ENCODE data around the gene SPAG8.

SPAG8 gene

DNA sequence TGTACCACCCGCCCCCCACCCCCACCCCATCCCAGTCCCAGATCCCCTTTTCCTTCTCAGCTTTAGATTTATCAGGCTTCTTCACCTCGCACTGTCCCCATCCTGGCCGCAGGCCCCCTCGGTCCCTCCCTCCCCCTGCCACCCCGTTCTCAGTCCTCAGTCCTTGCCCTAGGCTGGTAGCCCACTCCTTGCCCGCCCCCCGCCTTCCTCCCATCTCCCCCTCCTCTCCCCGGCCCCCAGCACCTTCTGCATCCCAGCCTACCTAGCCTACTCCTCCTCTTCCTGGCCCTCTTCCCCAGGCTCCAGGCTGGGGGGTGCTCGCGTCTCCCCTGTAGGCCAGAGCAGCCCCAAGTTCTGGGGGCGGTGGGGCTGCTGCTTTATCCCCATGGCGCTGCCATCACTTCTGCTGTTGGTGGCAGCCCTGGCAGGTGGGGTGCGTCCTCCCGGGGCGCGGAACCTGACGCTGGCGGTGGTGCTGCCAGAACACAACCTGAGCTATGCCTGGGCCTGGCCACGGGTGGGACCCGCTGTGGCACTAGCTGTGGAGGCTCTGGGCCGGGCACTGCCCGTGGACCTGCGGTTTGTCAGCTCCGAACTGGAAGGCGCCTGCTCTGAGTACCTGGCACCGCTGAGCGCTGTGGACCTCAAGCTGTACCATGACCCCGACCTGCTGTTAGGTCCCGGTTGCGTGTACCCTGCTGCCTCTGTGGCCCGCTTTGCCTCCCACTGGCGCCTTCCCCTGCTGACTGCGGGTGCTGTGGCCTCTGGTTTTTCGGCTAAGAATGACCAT is 19.8 kb downstream of the SPAG8 start:
- Histone ChIP-seq H3K36me3 (peaks cover 34% of the 10 kb centered on the region), H3K27me3 (ENCODE audit: insufficient read depth, low read depth, severe bottlenecking) (no peaks in the 10 kb centered on the region), H3K27ac (peak overlapping the region; percentile 89), H3K4me3 (ENCODE audit: low read depth, low read length) (peak overlapping the region; percentile 63), H3K9me3 (ENCODE audit: severe bottlenecking) (no peaks in the 10 kb centered on the region)
- no peak for DNase-seq
- TF ChIP-seq CTCF (IDR thresholded peaks at IDR 0.05; ENCODE audit: low read depth, low read length): no peak

DNA sequence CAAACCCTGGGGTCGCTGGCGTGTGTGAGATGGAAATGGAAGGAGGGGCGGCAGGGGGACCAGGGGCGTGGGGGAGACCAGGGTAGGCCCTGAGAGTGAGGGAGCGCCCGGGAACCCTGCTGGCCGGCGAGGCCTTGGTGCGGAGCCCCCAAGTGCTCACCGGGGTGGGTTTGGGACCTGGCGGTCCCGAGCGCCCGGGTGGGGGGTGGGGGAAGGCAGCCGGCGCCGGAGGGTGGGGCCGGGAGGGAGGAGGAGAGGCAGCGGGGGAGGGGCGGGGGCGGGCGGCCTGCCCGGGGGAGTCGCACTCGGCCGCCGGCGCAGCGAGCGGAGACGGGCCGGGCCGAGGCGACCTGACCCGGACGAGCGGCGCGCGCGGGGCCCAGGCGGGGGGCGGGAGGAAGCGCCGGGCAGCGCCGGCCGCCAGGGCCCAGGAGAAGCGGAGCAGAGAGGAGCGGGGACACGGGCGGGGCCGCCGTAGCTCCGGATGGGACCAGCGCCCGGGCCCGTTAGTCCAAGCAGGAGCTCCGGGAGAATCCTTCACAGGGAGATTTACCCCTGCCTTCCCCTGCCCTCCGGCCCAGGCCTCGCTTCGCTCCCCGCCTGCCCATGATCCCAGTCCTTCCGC is 20.7 kb downstream of the SPAG8 start, which contains the start of gene NPR2:
NPR2 (plus strand) TSS at position 295 of the 625 bp plus-strand sequence. CDS start 818 bp downstream, outside the sequence.
- peaks cover 27% of the 10 kb centered on the region for H3K36me3 ChIP-seq
- no peak for TF ChIP-seq CTCF (IDR thresholded peaks at IDR 0.05; ENCODE audit: low read depth, low read length)
- peak within 1 kb of the TSS; percentile 66 for H3K4me3 ChIP-seq (ENCODE audit: low read depth, low read length)
- no peak for DNase-seq
- no peaks in the 10 kb centered on the region for H3K27me3 ChIP-seq (ENCODE audit: insufficient read depth, low read depth, severe bottlenecking)
- no peaks in the 10 kb centered on the region for H3K9me3 ChIP-seq (ENCODE audit: severe bottlenecking)
- peak within 1 kb of the TSS; percentile 98 for H3K27ac ChIP-seq

DNA sequence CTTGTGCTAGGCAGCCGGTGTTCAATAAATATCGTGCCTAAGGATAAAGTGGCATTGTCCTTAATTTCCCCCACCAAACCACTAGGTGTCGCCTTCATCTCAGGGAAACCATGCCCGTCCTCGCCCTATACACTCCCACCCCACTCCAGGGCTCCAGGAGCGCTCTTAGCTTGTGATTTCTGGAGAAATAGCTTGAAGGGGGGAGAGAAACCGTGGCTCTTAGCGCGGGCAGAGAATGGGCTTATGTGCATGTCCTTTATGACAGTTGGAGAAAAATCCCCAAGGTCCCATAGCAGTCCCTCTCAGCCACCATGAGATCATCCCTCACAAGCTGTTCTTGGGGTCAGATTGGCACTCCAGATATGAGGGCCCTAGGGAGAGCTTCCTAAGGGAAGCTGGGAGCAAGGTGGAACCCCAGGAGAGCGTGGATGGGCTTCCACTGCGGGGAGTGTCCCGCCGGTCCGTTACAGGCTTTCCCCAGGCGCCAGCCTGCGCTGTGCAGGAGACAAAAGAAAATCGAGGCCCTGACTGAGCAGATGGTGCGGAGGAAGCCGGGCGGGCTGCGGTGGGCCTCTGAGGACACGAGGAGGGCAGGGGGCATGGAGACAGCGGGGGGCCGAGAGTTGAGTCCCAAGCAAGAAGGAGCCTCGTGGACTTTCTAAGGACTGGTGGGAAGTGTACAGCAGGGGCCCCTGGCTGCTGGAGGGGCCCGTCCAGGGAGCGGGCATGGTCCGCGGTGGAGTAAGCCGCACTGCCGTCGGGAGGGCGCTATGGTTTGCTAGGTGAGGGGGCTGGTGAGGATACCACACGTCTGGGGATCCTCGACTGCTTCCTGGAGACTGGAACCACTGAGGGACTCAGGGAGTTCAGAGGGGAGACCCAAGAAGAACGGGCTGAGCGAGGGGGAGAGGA is 21.4 kb downstream of the SPAG8 start:
- Histone ChIP-seq H3K27me3 (ENCODE audit: insufficient read depth, low read depth, severe bottlenecking) (no peaks in the 10 kb centered on the region), H3K36me3 (peaks cover 22% of the 10 kb centered on the region), H3K4me3 (ENCODE audit: low read depth, low read length) (peak overlapping the region; percentile 66), H3K27ac (peak overlapping the region; percentile 98), H3K9me3 (ENCODE audit: severe bottlenecking) (no peaks in the 10 kb centered on the region)
- TF ChIP-seq CTCF (IDR thresholded peaks at IDR 0.05; ENCODE audit: low read depth, low read length): peak; percentile 80
- peak; percentile 88 for DNase-seq

GRCh38 chr9:35790025-35790384 is 22.1 kb downstream of the SPAG8 start:
- H3K9me3 ChIP-seq (ENCODE audit: severe bottlenecking): no peaks in the 10 kb centered on the region
- no peak overlapping the region; the same call in 1 of the 2 replicates for H3K4me3 ChIP-seq (ENCODE audit: low read depth, low read length)
- no peak for DNase-seq
- no peak for TF ChIP-seq CTCF (IDR thresholded peaks at IDR 0.05; ENCODE audit: low read depth, low read length)
- H3K27me3 ChIP-seq (ENCODE audit: insufficient read depth, low read depth, severe bottlenecking): no peaks in the 10 kb centered on the region
- H3K27ac ChIP-seq: peak overlapping the region; percentile 98
- H3K36me3 ChIP-seq: peaks cover 19% of the 10 kb centered on the region

DNA sequence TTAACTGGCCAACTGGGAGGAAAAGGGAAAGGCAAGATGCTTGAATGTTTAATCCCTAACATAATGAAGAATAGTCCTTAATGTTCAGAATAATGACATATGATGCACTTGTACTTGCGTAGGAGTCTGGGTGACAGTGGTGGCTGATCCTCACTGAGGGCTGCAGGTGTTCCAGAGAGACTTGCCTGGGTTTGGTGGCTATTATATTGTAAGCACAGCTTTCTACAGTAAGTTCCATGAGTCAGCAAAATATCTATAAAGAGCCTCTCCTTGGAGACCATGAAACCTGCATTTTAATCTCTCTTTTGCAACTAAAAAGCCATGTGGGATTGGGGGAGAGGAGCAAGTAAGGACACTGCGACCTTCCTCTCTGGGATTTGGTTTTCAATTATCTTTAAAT is 22.5 kb downstream of the SPAG8 start:
- no peak for TF ChIP-seq CTCF (IDR thresholded peaks at IDR 0.05; ENCODE audit: low read depth, low read length)
- DNase-seq: no peak
- H3K9me3 ChIP-seq (ENCODE audit: severe bottlenecking): no peaks in the 10 kb centered on the region
- H3K27ac ChIP-seq: peak overlapping the region; percentile 98
- H3K4me3 ChIP-seq (ENCODE audit: low read depth, low read length): no peak overlapping the region
- H3K27me3 ChIP-seq (ENCODE audit: insufficient read depth, low read depth, severe bottlenecking): no peaks in the 10 kb centered on the region
- H3K36me3 ChIP-seq: peaks cover 17% of the 10 kb centered on the region

All from WERI-Rb-1 (cell line).